DND-41 (cell line): ENCODE measurements around the gene GTF2A1.

ENCODE experiments used
- ATAC-seq: fragments of 200-7000 bp; cut with Tn5 transposase; 3 replicates; pipeline ENCODE4 v1.9.1; 2021; ENCODE audit warnings: low read depth; ENCODE audit not compliant: insufficient read depth
- DNase-seq: peaks from one replicate; pipeline ENCODE4 v3.0.0-alpha.2; 2020
- H2AFZ ChIP-seq: 2 replicates; pipeline ENCODE4 v1.6.0; 2012; ENCODE audit warnings: low read depth, low read length
- H3K27ac ChIP-seq: 2 replicates; pipeline ENCODE4 v1.5.1; 2012; ENCODE audit warnings: low read length, inconsistent platforms
- H3K27me3 ChIP-seq: fragments of 200-600 bp; sonication (generic); 2 replicates; pipeline ENCODE4 v1.6.0; 2012; ENCODE audit warnings: low read length, mild to moderate bottlenecking, inconsistent platforms; ENCODE audit not compliant: insufficient read depth, poor library complexity
- H3K36me3 ChIP-seq: 2 replicates; pipeline ENCODE4 v1.5.1; 2012; ENCODE audit warnings: low read length, inconsistent platforms; ENCODE audit not compliant: insufficient read depth
- H3K4me1 ChIP-seq: 2 replicates; pipeline ENCODE4 v1.5.1; 2012; ENCODE audit warnings: mild to moderate bottlenecking, low read length; ENCODE audit not compliant: insufficient read depth
- H3K4me2 ChIP-seq: 2 replicates; pipeline ENCODE4 v1.6.0; 2012; ENCODE audit warnings: mild to moderate bottlenecking, moderate library complexity, low read length, inconsistent platforms; ENCODE audit not compliant: insufficient read depth
- H3K4me3 ChIP-seq, 2 experiments: fragments of 200-600 bp in 1 of 2; shearing (Covaris generic) in 1 of 2; 2 replicates each; pipeline ENCODE4 v1.5.1; 2012 to 2016; ENCODE audit warnings: inconsistent platforms in 2 of 2, low read length in 2 of 2, mild to moderate bottlenecking in 2 of 2, low read depth in 1 of 2, moderate library complexity in 1 of 2
- H3K79me2 ChIP-seq: 2 replicates; pipeline ENCODE4 v1.6.0; 2012; ENCODE audit warnings: low read length, inconsistent platforms; ENCODE audit not compliant: insufficient read depth
- H3K9ac ChIP-seq: 2 replicates; pipeline ENCODE4 v1.6.0; 2012; ENCODE audit warnings: low read depth, mild to moderate bottlenecking, inconsistent platforms, low read length, moderate library complexity
- H3K9me3 ChIP-seq: 2 replicates; pipeline ENCODE4 v1.5.1; 2012; ENCODE audit warnings: low read length, moderate library complexity, mild to moderate bottlenecking, inconsistent platforms; ENCODE audit not compliant: insufficient read depth, severe bottlenecking
- H4K20me1 ChIP-seq: 2 replicates; pipeline ENCODE4 v1.6.0; 2012; ENCODE audit warnings: low read length; ENCODE audit not compliant: insufficient read depth
- CTCF ChIP-seq: IDR thresholded peaks from 2 replicates; pipeline ENCODE4 v1.5.1; 2012; ENCODE audit warnings: borderline replicate concordance, low read length, moderate library complexity, mild to moderate bottlenecking; ENCODE audit not compliant: poor library complexity, severe bottlenecking; ENCODE audit errors: extremely low read depth
- EZH2 ChIP-seq: IDR thresholded peaks from 3 replicates; pipeline ENCODE4 v1.6.1; 2012; ENCODE audit warnings: borderline replicate concordance, low read depth, mild to moderate bottlenecking, moderate library complexity, low read length, inconsistent platforms; ENCODE audit not compliant: severe bottlenecking

GTF2A1 gene

GRCh38 chr14:81268016-81268416 is 47.3 kb upstream of the GTF2A1 start:
- ATAC-seq (peak; percentile 92), DNase-seq (peak; percentile 63)
- peak overlapping the region in 1 of 2 experiments; percentile 38; a peak in 2 of 4 replicates for H3K4me3 ChIP-seq
- H3K4me1 ChIP-seq: peaks cover 46% of the 10 kb centered on the region
- TF ChIP-seq EZH2 (no peak), CTCF (peak; percentile 51)
- peak overlapping the region; percentile 65 for H3K4me2 ChIP-seq
- no peaks in the 10 kb centered on the region for H3K9me3 ChIP-seq
- H3K36me3 ChIP-seq: no peaks in the 10 kb centered on the region
- no peaks in the 10 kb centered on the region for H4K20me1 ChIP-seq
- H3K27me3 ChIP-seq: no peaks in the 10 kb centered on the region
- H3K27ac ChIP-seq: peak overlapping the region; percentile 81
- H2AFZ ChIP-seq: peak overlapping the region; percentile 60
- H3K79me2 ChIP-seq: no peaks in the 10 kb centered on the region
- peak overlapping the region; percentile 37 for H3K9ac ChIP-seq

- Histone ChIP-seq H3K36me3 (no peaks in the 10 kb centered on the region), H3K4me2 (peak overlapping the region; percentile 22; the same call in 1 of the 2 replicates), H3K27me3 (no peaks in the 10 kb centered on the region), H3K4me3 (no peak overlapping the region), H3K79me2 (no peaks in the 10 kb centered on the region), H4K20me1 (no peaks in the 10 kb centered on the region), H3K27ac (peak overlapping the region; percentile 75), H3K9ac (no peak overlapping the region; the same call in 1 of the 2 replicates), H3K4me1 (peaks cover 46% of the 10 kb centered on the region), H3K9me3 (no peaks in the 10 kb centered on the region), H2AFZ (peak overlapping the region; percentile 23)
- DNase-seq: peak; percentile 58
- TF ChIP-seq CTCF: no peak
- peak; percentile 41; the same call in 2 of the 3 replicates for ATAC-seq
Observed at GRCh38 chr14:81265636-81266169, 44.9 kb upstream of the GTF2A1 start.

- Histone ChIP-seq H3K79me2 (no peaks in the 10 kb centered on the region), H3K36me3 (no peaks in the 10 kb centered on the region), H3K27me3 (no peaks in the 10 kb centered on the region), H2AFZ (no peak overlapping the region), H3K27ac (no peak overlapping the region), H3K4me3 (no peak overlapping the region), H3K9ac (no peak overlapping the region), H4K20me1 (no peaks in the 10 kb centered on the region), H3K9me3 (no peaks in the 10 kb centered on the region), H3K4me2 (no peak overlapping the region), H3K4me1 (peaks cover 45% of the 10 kb centered on the region)
- DNase-seq (no peak), ATAC-seq (no peak)
- TF ChIP-seq CTCF: no peak
- no peak for TF ChIP-seq EZH2
Observed at GRCh38 chr14:81264671-81265070, 43.9 kb upstream of the GTF2A1 start.
